DLD1 (cell line): ENCODE results near the gene LIMS3.
"Not testable (repeated sequence)": the region's sequence is repeated elsewhere in the genome, so short reads cannot be mapped to it uniquely, and the experiment has no call there.

Source experiments
- in situ Hi-C: cut with HindIII; loops from 2 replicates; pipeline ENCODE4 v1.10.0; 2017; ENCODE audit warnings: low sequenced_read_pairs

LIMS3 gene

GRCh38 chr2:109924481-109924880 is 26.0 kb downstream of the LIMS3 start:
- in situ Hi-C loops, result not testable (repeated sequence)

GRCh38 chr2:109927803-109928202 is 29.3 kb downstream of the LIMS3 start:
- in situ Hi-C loops, result not testable (repeated sequence)

DNA sequence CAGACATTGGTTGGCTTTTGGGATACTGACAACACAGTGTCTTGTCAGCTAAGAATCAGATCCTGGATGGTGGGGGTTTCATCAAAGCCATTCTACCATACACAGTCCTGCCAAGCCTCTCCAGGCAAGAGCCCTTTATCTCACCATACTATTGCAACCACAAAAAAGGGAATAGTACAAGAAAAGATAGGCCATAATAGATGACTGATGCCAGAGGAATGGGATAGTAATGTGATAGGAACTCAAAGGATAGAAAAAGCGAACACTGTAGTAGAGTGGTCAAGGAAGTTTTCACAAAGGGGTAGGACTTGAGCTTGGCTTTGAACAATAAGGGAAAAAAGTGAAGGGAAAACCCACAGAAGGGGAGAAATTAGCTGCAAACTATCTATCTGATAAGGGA is 30.7 kb downstream of the LIMS3 start:
- in situ Hi-C loops, result not testable (repeated sequence)

DNA sequence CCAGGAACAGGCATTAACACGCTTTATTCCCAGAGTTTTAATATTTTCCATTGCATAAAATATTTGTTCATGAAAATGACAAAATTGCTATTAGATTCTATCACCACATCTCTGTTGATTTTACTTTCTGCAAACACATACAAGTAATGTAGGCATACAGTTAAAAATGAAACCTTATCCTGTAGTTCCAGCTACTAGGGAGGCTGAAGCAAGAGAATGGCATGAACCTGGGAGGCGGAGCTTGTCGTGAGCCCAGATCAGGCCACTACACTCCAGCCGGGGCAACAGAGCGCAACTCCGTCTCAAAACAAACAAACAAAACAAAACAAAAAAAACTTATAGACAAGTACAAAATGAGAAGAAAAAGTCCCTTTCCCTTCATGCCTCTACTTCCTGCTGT is 38.0 kb downstream of the LIMS3 start:
- in situ Hi-C loops, result not testable (repeated sequence)

- in situ Hi-C loops, result not testable (repeated sequence)
Observed at GRCh38 chr2:109945362-109945761, 46.9 kb downstream of the LIMS3 start.

DNA sequence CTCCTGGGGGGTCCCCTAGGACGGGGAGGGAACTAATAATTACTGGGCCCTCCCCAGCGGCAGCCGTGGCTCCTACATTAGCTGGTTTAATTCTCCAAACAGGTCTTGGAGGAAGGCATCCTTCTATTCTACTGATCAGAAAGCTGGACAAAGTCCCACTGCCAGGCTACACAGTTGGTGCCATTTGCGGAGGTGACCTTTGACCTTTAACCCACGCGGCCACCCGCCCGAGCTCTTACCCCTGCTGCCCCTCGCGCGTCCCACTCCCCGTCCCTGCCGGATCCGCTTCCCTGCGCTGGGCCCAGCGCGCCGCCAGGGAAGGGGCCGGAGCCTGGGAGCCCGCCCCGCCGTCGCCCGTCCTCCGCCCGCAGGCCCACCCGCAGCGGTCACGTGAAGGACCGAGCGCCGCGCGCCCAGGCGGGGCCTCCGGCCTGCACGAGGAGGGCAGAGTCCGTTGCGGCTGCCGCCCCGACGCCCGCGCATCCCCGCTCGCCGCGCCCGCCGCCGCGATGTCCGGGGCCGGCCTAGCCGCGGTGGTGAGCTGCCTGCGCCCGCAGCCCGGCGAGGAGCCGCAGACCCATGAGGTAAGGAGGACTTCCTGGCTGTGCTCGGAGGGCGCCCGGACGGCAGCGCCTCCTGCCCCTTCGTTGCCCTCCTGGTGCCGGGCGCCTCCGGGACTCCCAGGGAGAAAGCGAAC is 48.9 kb downstream of the LIMS3 start:
- in situ Hi-C loops, result not testable (repeated sequence)

GRCh38 chr2:109947959-109948520 is 49.6 kb downstream of the LIMS3 start:
- in situ Hi-C loops, result not testable (repeated sequence)

DNA sequence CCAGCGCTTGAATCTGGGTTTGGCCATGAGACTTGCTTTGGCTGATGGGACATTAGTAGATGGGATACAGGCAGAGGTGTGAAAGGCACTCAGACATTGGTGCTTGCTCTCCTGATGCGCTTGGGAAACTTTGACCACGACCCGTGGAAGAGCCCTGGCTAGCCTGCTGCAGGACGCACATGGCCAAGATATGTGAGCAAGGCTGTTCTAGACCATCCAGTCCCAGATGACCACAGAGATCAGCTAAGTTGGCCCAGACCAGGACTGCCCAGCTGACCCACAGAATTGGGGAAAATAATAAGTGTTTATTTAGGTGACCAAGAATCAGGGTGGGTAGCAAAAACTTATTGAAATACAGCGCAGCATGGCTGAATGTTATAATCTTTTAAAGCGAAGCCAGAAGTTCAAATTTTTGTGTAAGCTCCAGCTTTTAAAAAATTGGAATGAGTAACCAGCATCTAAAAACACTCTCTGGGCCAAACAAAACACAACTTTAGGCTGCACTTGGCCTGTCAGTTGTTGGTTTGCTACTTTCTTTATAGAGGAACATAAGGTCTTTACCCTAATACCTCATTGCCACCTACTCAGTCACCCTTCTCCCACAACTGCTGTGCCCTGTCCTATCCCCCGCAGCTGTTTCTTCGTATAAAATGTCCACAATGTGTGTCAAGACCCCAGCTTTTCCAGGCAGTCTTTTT is 51.8 kb downstream of the LIMS3 start:
- in situ Hi-C loops, result not testable (repeated sequence)

DNA sequence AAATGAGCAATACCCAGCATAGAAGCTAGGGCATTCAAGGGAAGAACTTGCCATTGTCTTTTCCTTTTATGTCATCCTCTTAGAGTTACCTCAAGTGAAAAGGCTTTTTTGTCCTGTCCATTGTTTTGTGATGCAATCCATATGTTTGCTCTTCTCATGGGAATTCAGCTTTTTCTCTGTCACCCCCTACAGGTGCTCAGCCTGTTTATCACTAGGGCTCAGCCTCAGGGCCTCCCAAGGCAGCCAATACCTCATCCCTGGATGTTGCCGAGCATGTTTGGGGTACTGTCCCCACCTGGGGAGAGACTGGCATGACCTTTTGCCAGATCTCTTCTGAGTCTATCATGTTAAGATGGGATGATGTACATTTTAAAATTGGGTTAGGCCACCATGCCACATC is 65.5 kb downstream of the LIMS3 start:
- in situ Hi-C loops, result not testable (repeated sequence)

DNA sequence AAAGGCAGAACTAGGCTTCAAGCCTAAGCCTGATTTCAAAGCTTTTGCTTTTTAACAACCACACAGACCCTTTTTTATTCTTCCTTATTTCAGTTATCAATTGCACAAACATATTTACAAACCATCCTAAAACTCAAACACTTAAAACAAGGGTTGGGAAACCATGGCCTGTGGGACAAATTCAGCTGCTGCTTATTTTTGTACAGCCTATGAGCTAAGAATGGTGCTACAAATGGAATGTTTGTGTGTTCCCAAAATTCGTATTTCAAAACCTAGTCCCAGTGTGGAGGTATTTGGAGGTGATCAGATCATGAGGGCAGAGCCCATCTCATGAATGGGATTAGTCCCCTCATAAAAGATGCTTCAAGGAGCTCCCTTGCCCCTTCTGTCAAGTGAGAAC is 67.0 kb downstream of the LIMS3 start:
- in situ Hi-C loops, result not testable (repeated sequence)

GRCh38 chr2:109966107-109966736 is 67.7 kb downstream of the LIMS3 start:
- in situ Hi-C loops, result not testable (repeated sequence)

GRCh38 chr2:109966858-109967257 is 68.4 kb downstream of the LIMS3 start:
- in situ Hi-C loops, result not testable (repeated sequence)

DNA sequence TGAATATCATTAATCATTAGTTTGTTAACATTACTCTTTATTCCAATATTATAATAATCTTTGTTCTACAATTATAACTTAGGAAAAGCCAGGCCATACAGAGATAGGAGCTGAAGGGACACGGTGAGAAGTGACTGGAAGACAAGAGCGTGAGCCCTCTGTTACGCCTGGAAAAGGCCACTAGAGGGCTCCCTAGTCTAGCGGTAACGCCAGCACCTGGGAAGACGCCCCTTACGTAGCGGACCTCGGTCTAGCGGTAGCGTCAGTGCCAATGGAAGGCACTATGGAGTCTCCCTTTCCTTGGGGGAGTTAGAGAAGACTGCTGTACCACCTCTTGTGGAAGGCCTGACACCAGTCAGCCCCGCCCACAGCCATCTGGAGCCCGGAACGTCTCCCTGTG is 71.4 kb downstream of the LIMS3 start:
- in situ Hi-C loops, result not testable (repeated sequence)

DNA sequence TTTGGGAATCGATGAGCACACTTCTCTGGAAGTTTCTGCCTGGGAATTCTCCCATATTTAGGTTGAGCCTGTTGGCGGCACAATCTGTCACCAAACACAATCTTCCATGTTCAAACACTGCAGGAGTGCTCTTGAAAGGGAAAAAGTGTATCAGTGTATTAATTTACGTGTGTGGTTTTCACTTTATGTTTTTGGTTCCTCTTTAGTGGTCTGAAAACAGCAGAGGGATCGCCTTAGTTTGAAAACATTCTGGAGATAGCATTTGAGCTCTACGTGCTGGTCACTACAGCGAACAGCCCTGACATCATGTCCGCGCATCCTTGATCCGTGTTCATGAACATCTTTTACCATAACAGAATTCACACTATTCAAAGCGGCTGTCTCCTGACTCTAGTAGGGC is 73.2 kb downstream of the LIMS3 start:
- in situ Hi-C loops, result not testable (repeated sequence)
